Measurements from ENCODE around the gene APLF.

DNA sequence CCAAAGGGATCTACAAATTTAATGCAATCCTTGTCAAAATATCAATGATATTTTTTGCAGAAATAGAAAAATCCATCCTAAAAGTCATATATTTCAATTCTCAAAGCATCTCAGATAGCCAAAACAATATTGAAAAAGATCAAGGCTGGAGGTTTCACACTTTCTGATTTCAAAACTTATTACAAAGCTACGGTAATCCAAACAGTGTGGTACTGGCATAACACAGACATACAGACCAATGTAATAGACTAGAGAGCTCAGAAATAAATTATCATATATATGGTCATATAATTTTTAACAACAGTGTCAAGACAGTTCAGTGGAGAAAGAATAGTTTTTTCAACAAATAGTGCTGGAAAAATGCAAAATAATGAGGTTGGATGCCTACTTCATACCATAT is 135.7 kb downstream of the APLF start:
- TF ChIP-seq, protein P1, sequence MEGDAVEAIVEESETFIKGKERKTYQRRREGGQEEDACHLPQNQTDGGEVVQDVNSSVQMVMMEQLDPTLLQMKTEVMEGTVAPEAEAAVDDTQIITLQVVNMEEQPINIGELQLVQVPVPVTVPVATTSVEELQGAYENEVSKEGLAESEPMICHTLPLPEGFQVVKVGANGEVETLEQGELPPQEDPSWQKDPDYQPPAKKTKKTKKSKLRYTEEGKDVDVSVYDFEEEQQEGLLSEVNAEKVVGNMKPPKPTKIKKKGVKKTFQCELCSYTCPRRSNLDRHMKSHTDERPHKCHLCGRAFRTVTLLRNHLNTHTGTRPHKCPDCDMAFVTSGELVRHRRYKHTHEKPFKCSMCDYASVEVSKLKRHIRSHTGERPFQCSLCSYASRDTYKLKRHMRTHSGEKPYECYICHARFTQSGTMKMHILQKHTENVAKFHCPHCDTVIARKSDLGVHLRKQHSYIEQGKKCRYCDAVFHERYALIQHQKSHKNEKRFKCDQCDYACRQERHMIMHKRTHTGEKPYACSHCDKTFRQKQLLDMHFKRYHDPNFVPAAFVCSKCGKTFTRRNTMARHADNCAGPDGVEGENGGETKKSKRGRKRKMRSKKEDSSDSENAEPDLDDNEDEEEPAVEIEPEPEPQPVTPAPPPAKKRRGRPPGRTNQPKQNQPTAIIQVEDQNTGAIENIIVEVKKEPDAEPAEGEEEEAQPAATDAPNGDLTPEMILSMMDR (IDR thresholded peaks at IDR 0.05; ENCODE audit: insufficient read depth, low read length) = no peak
- TF ChIP-seq GABPA (IDR thresholded peaks at IDR 0.05; ENCODE audit: low read depth) (no peak), POLR2AphosphoS5 (IDR thresholded peaks at IDR 0.05; ENCODE audit: low read depth) (no peak)

Data from HL-60 (cell line).